Common myeloid progenitor, CD34-positive (primary cell): Measurements from ENCODE around the gene AKAP1.
"Not testable (repeated sequence)": the region's sequence is repeated elsewhere in the genome, so short reads cannot be mapped to it uniquely, and the experiment has no call there.

ENCODE experiments used
- CTCF ChIA-PET: fragments of 350-600 bp; sonication (Branson Sonifier 250); formaldehyde crosslinking; loops from one replicate; lab custom pipeline; 2021; ENCODE audit warnings: antibody characterized with exemption; lab: Charles Lee
- POLR2A ChIA-PET: fragments of 350-600 bp; sonication (Branson Sonifier 250); formaldehyde crosslinking; loops from one replicate; lab custom pipeline; 2021; ENCODE audit warnings: antibody characterized with exemption; lab: Charles Lee
- DNase-seq, 3 donors: peaks; one replicate each; pipeline versions ENCODE4 v3.0.0 to v3.0.0-alpha.2; 2013
- H3K27ac ChIP-seq, 2 experiments: 1 replicate in 1 of 2; 2 replicates in 1 of 2; pipeline ENCODE4 v1.7.0; 2013; ENCODE audit warnings: inconsistent platforms in 2 of 2, low read length in 2 of 2, mild to moderate bottlenecking in 2 of 2, low read depth in 1 of 2, moderate library complexity in 1 of 2; ENCODE audit not compliant: severe bottlenecking in 2 of 2, insufficient read depth in 1 of 2, poor library complexity in 1 of 2
- H3K27me3 ChIP-seq, 5 experiments: replicated peaks in 2 of 5; 1 replicate in 3 of 5; 2 replicates in 2 of 5; pipeline versions ENCODE4 v1.6.1 to v1.7.0; 2013; ENCODE audit warnings: low read length in 4 of 5, mild to moderate bottlenecking in 2 of 5, moderate library complexity in 2 of 5, inconsistent platforms in 1 of 5; ENCODE audit not compliant: insufficient read depth in 5 of 5, control insufficient read depth in 4 of 5
- H3K36me3 ChIP-seq, 4 experiments: 1 replicate in 2 of 4; 2 replicates in 2 of 4; pipeline versions ENCODE4 v1.6.1 to v1.7.0; 2013; ENCODE audit warnings: low read length in 3 of 4, control low read depth in 1 of 4, mild to moderate bottlenecking in 1 of 4; ENCODE audit not compliant: control insufficient read depth in 4 of 4, insufficient read depth in 4 of 4
- H3K4me1 ChIP-seq, 4 experiments: 1 replicate in 3 of 4; 2 replicates in 1 of 4; pipeline versions ENCODE4 v1.6.1 to v1.7.1; 2013; ENCODE audit warnings: low read length in 3 of 4, mild to moderate bottlenecking in 3 of 4, control low read depth in 1 of 4, inconsistent platforms in 1 of 4, moderate library complexity in 1 of 4; ENCODE audit not compliant: control insufficient read depth in 4 of 4, insufficient read depth in 4 of 4; ENCODE audit errors: control extremely low read depth in 1 of 4
- H3K4me3 ChIP-seq, 7 experiments: 1 replicate in 4 of 7; 2 replicates in 3 of 7; pipeline versions ENCODE4 v1.5.1 to v1.7.0; 2013; ENCODE audit warnings: mild to moderate bottlenecking in 7 of 7, low read length in 6 of 7, moderate library complexity in 6 of 7, inconsistent platforms in 2 of 7, low read depth in 2 of 7, control low read depth in 1 of 7; ENCODE audit not compliant: insufficient read depth in 4 of 7, control insufficient read depth in 1 of 7; ENCODE audit errors: extremely low read depth in 1 of 7
- H3K9me3 ChIP-seq, 5 experiments: 1 replicate in 4 of 5; 2 replicates in 1 of 5; pipeline versions ENCODE4 v1.6.1 to v1.7.1; 2013; ENCODE audit warnings: low read length in 4 of 5, mild to moderate bottlenecking in 2 of 5, inconsistent platforms in 1 of 5, low read depth in 1 of 5, moderate library complexity in 1 of 5; ENCODE audit not compliant: control insufficient read depth in 4 of 5, insufficient read depth in 2 of 5; ENCODE audit errors: control extremely low read depth in 1 of 5
- WGBS: methylation state at CpG from one replicate; pipeline ENCODE4 v1.1.5; 2013; ENCODE audit not compliant: insufficient coverage; 5-methylcytosine and 5-hydroxymethylcytosine counted together

The AKAP1 gene

GRCh38 chr17:57102660-57103059 lies 17.6 kb downstream of the AKAP1 start:
- H3K27ac ChIP-seq, POLR2A ChIA-PET, H3K9me3 ChIP-seq, DNase-seq, H3K27me3 ChIP-seq, H3K4me3 ChIP-seq: not testable (repeated sequence)
- CTCF ChIA-PET = interaction anchor here (0.6 to 1.5 kb wide), 4 partner anchors 9 to 711 kb away, joined by 3 to 5 read pairs (median 3); no protein-coding TSS in a partner anchor
- 98% methylated on average over 8 of the region's 12 CpGs for WGBS
- Histone ChIP-seq H3K4me1 (peaks cover 3 to 16% (median 12%) of the 10 kb centered on the region in 4 experiments), H3K36me3 (peaks cover 0 to 17% (median 9%) of the 10 kb centered on the region in 4 experiments)

GRCh38 chr17:57104461-57105175 lies 19.6 kb downstream of the AKAP1 start:
- no peak overlapping the region for H3K27ac ChIP-seq
- no peak for DNase-seq
- no peaks in the 10 kb centered on the region for H3K27me3 ChIP-seq
- peaks cover 0 to 21% (median 12%) of the 10 kb centered on the region in 4 experiments for H3K36me3 ChIP-seq
- WGBS = 88% methylated on average over 6 of the region's 7 CpGs
- ChIA-PET CTCF (interaction anchor here (0.8 to 1.4 kb wide), 2 partner anchors 17 to 25 kb away, joined by 3 to 4 read pairs; no protein-coding TSS in a partner anchor), POLR2A (no interaction called here)
- peaks cover 3 to 16% (median 9%) of the 10 kb centered on the region in 4 experiments for H3K4me1 ChIP-seq
- no peaks in the 10 kb centered on the region for H3K9me3 ChIP-seq
- H3K4me3 ChIP-seq = no peak overlapping the region

GRCh38 chr17:57105591-57105990 lies 20.5 kb downstream of the AKAP1 start:
- peaks cover 3 to 17% (median 9%) of the 10 kb centered on the region in 4 experiments for H3K4me1 ChIP-seq
- H3K27me3 ChIP-seq = no peaks in the 10 kb centered on the region
- no peak for DNase-seq
- no peak overlapping the region for H3K27ac ChIP-seq
- ChIA-PET POLR2A (interaction anchor here (0.7 kb wide), 1 partner anchor 109 kb away, joined by 3 read pairs; no protein-coding TSS in a partner anchor), CTCF (interaction anchor here (1.4 kb wide), 2 partner anchors 9 to 729 kb away, joined by 4 to 5 read pairs; no protein-coding TSS in a partner anchor)
- peaks cover 0 to 27% (median 16%) of the 10 kb centered on the region in 4 experiments for H3K36me3 ChIP-seq
- WGBS = 95% methylated on average over 6 of the region's 8 CpGs
- no peaks in the 10 kb centered on the region for H3K9me3 ChIP-seq
- H3K4me3 ChIP-seq = no peak overlapping the region

GRCh38 chr17:57106107-57106835 lies 21.2 kb downstream of the AKAP1 start:
- Histone ChIP-seq H3K4me3 (no peak overlapping the region), H3K9me3 (no peaks in the 10 kb centered on the region), H3K4me1 (peaks cover 3 to 21% (median 10%) of the 10 kb centered on the region in 4 experiments), H3K36me3 (peaks cover 0 to 33% (median 16%) of the 10 kb centered on the region in 4 experiments), H3K27me3 (no peaks in the 10 kb centered on the region), H3K27ac (no peak overlapping the region)
- ChIA-PET CTCF (interaction anchor here (0.9 to 1.4 kb wide), 4 partner anchors 8 to 728 kb away, joined by 3 to 5 read pairs (median 4); no protein-coding TSS in a partner anchor), POLR2A (no interaction called here)
- WGBS = 99% methylated on average over 14 of the region's 17 CpGs
- DNase-seq = peak in 2 of 3 donors; percentile 18 to 33

- WGBS = 94% methylated on average over 9 of the region's 14 CpGs
- no peak for DNase-seq
- POLR2A ChIA-PET = no interaction called here
- peaks cover 0 to 40% (median 20%) of the 10 kb centered on the region in 4 experiments for H3K36me3 ChIP-seq
- H3K27ac ChIP-seq = no peak overlapping the region
- peaks cover 0 to 19% (median 5%) of the 10 kb centered on the region in 4 experiments for H3K4me1 ChIP-seq
- H3K9me3 ChIP-seq = no peaks in the 10 kb centered on the region
- CTCF ChIA-PET = interaction anchor here (0.9 to 1.4 kb wide), 4 partner anchors 8 to 727 kb away, joined by 3 to 5 read pairs (median 4); no protein-coding TSS in a partner anchor
- no peak overlapping the region for H3K4me3 ChIP-seq
- H3K27me3 ChIP-seq = no peaks in the 10 kb centered on the region
Measured at GRCh38 chr17:57106836-57107497, 21.9 kb downstream of the AKAP1 start.

GRCh38 chr17:57107498-57108101 lies 22.6 kb downstream of the AKAP1 start:
- H3K4me1 ChIP-seq = peaks cover 0 to 14% (median 2%) of the 10 kb centered on the region in 4 experiments
- POLR2A ChIA-PET = no interaction called here
- H3K9me3 ChIP-seq = no peaks in the 10 kb centered on the region
- DNase-seq = no peak
- H3K27me3 ChIP-seq = no peaks in the 10 kb centered on the region
- no peak overlapping the region for H3K4me3 ChIP-seq
- 94% methylated on average over 8 of the region's 12 CpGs for WGBS
- CTCF ChIA-PET = interaction anchor here (0.7 to 2.4 kb wide), 3 partner anchors 10 to 18 kb away, joined by 3 to 7 read pairs (median 5); no protein-coding TSS in a partner anchor
- peaks cover 1 to 46% (median 24%) of the 10 kb centered on the region in 4 experiments for H3K36me3 ChIP-seq
- H3K27ac ChIP-seq = no peak overlapping the region
